ENCODE measurements around the gene MAP4K2. TPM values are rescaled to one million over a fixed set of nuclear protein-coding genes. Genes with fewer than 3 reads are reported as not detected.

Gene MAP4K2
- total and polyA plus RNA-seq, 2 of the 4 experiments (the other 2 are of a cell fraction) = 11.7 to 16.6 TPM

DNA sequence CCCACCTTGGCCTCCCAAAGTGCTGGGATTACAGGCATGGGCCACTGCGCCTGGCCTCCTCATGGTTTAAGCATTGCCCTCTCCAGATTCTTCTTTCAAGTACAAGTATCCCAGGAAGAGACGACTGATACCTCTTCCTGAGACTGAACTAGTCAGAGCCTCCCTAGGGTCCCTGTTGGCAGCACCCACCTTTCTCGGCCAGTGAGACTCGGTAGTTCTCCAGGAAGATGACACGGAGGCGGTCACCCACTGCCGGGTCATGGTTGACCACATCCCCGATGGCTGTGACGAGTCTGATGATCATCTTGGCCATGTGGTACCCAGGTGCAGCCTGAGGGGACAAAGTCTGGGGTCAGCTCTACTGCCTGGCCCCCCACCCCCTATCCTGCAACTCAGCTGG lies 51.9 kb downstream of the MAP4K2 start:
- ATAC-seq (ENCODE audit: low read depth) = no peak
- 100% methylated on average over 4 of the region's 9 CpGs; no CpG with 5 or more reads in 1 of the 2 experiments for WGBS, 2 experiments (ENCODE audit: extremely low coverage in 2 of 2, insufficient read length in 1 of 2)

More for the DNA sequence above, 51.9 kb downstream of the MAP4K2 start:
- Histone ChIP-seq H2BK20ac (ENCODE audit: low read depth, low read length) (no peak overlapping the region), H3K9me3 (ENCODE audit: control insufficient read depth, insufficient read depth, low read length) (no peaks in the 10 kb centered on the region), H3K4ac (ENCODE audit: low read depth, low read length) (no peak overlapping the region), H3K4me3 (ENCODE audit: insufficient read depth, low read depth, low read length) (no peak overlapping the region), H3K56ac (ENCODE audit: extremely low read depth, insufficient read depth, low read length) (no peak overlapping the region), H3K18ac (ENCODE audit: low read depth, low read length) (no peak overlapping the region), H3K79me1 (ENCODE audit: low read depth in 1 of 2, low read length in 2 of 2) (no peaks in the 10 kb centered on the region), H3K9me1 (ENCODE audit: insufficient read depth, low read length) (peaks cover 4% of the 10 kb centered on the region), H4K5ac (ENCODE audit: low read depth, low read length) (no peak overlapping the region), H2AK9ac (replicated peaks; ENCODE audit: low read depth, low read length, poor library complexity) (no peak overlapping the region), H3K4me2 (ENCODE audit: low read depth, low read length) (no peak overlapping the region), H3K14ac (replicated peaks; ENCODE audit: low read depth, low read length) (no peak overlapping the region), H2BK120ac (ENCODE audit: low read depth, low read length) (no peak overlapping the region), H4K91ac (ENCODE audit: insufficient read depth, low read depth, low read length) (no peak overlapping the region), H3K23ac (ENCODE audit: low read depth, low read length) (no peak overlapping the region), H2AFZ (replicated peaks; ENCODE audit: low read length, poor library complexity) (no peak overlapping the region), H3K27me3 (ENCODE audit: control insufficient read depth, insufficient read depth, low read length) (no peaks in the 10 kb centered on the region), H2BK15ac (ENCODE audit: low read depth, low read length) (no peak overlapping the region), H4K20me1 (ENCODE audit: insufficient read depth, low read length) (peaks cover 8% of the 10 kb centered on the region), H3K9ac (ENCODE audit: low read depth, low read length) (no peak overlapping the region), H3K4me1 (ENCODE audit: control insufficient read depth, insufficient read depth, low read length) (peaks cover 3% of the 10 kb centered on the region; the same call in 1 of the 2 replicates), H4K8ac (ENCODE audit: low read depth in 2 of 2, low read length in 2 of 2) (no peak overlapping the region), H2BK5ac (ENCODE audit: low read depth, low read length, poor library complexity, severe bottlenecking) (no peak overlapping the region), H3K27ac (ENCODE audit: insufficient read depth, low read length) (no peak overlapping the region), H2AK5ac (ENCODE audit: low read depth, low read length) (no peak overlapping the region), H3K36me3 (ENCODE audit: control insufficient read depth, insufficient read depth, low read length) (no peaks in the 10 kb centered on the region)
- TF ChIP-seq RFX5 (IDR thresholded peaks at IDR 0.05; ENCODE audit: low read depth, low read length) (no peak), MAZ (IDR thresholded peaks at IDR 0.05; ENCODE audit: borderline replicate concordance, low read depth, low read length) (no peak)
- in situ Hi-C loops (cut with MboI; ENCODE audit: low sequenced_read_pairs) (no loop called here), intact Hi-C loops (cut with micrococcal nuclease) (no loop called here), dilution Hi-C loops (cut with HindIII; ENCODE audit: low sequenced_read_pairs, unreplicated experiment) (no loop called here)
- ChIA-PET POLR2A (ENCODE audit: unreplicated experiment) (no interaction called here), CTCF (no interaction called here)
- BruUV-seq (replicated peaks) = no TSS peak
- DNase-seq = no peak

Data from IMR-90 (cell line).